GM19372 (cell line): ENCODE results near the gene SLC27A3.
A peak's percentile ranks its signal among the peaks of the same experiment; 100 is the strongest.

Experiments
- ATAC-seq: cut with Tn5 transposase; IDR thresholded peaks from one replicate; pipeline ENCODE4 v1.9.1; 2021; ENCODE audit warnings: mild to moderate bottlenecking, low read depth, moderate library complexity; ENCODE audit not compliant: unreplicated experiment

Gene SLC27A3

GRCh38 chr1:153796786-153797659 lies 21.8 kb downstream of the SLC27A3 start:
- no peak for ATAC-seq

DNA sequence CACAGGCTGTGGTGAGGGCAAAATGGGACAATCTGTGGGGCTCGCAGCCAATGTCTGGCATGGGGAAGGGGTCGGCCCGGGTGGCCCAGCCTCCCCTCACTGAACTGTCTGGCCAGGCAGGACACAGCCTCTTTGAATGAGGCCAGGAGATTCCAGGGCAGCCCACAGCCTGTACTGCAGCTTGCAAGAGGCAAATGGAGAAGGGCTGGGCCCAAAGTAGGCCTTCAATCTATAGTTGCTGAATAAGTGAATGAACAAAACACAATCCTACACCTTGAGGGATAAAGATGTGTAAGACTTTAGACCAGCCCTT lies 23.2 kb downstream of the SLC27A3 start:
- no peak for ATAC-seq

DNA sequence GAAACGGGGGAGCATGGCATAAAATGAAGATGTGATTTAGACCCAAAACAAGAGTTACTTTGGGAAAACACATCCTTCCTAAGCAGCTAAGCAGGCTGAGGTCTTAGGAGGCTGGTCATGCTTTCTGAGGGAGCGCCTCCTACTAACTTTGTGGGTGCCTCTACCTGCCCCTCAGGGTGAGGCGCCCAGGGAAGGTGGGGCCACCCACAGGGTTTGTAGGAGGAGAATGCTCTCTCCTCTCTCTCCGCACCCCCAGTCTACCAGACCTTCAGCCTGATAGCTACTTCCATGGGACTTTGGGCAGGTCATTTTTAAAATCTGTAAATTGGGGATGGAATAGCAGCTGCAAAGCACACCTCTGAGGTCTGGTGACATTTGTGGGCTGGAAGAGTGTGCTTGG lies 23.8 kb downstream of the SLC27A3 start:
- no peak for ATAC-seq

DNA sequence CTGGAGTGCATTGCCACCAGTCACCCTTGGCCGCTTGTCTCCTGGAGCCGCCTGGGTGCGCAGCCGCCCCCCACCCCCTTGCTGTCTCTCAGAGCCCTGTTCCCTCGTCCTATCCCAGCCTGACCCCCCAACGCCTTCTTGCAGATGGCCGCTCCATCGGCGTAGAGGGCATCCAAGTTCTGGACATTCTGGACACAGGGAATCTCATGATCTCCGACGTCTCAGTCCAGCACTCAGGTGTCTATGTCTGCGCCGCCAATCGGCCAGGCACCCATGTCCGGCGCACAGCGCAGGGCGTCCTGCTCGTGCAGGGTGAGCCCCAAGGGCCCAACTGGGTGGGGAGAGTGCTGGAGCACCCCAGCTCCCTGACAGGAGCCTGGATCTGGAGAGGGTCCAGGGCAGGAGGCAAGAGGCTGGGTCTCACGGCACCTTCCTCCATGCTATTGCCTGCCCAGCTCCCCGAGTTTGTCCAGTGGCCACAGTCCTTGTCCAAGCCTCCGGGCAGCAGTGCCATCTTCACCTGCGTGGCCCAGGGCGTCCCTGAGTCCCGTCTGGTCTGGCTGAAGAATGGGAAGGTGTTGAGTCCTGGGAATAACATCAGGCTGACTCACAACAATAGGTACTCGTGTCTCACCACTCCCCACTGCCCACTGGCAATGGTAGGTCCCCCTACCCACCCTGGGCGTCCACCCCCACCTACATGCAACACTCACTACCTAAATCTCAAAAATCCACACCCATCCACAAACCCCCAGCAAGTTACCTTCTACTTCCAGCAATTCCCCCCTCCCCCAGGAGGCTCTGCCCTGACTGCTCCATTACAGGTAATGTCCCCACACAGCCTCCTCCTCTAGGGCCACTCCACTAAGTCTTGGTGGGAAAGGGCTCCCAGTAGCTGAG lies 24.6 kb downstream of the SLC27A3 start:
- ATAC-seq, result no peak

DNA sequence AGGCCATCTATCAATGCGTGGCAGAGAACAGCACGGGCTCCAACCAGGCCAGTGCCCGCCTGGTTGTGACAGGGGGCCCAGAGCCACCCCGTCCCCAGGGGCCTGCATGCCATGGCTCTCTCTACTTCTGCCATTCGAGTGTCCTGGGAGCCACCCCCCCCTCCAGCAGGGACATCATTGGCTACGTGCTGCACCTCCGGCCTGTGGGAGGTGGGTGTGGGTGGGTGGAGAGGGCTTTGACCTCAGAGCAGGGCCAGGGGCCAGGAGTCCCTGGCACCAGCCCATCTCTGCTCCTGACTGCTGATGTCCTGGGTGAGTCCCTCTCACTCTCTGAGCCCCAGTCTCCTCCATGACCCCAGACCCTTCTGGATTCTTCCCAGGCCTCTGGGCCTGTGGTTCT lies 25.3 kb downstream of the SLC27A3 start:
- no peak for ATAC-seq

GRCh38 chr1:153801028-153801625 lies 25.9 kb downstream of the SLC27A3 start:
- ATAC-seq, result no peak

- ATAC-seq, result no peak
Measured at GRCh38 chr1:153801786-153802697, 26.8 kb downstream of the SLC27A3 start.

GRCh38 chr1:153803470-153804056 lies 28.4 kb downstream of the SLC27A3 start:
- ATAC-seq, result no peak

GRCh38 chr1:153804112-153804511 lies 28.9 kb downstream of the SLC27A3 start:
- no peak for ATAC-seq

GRCh38 chr1:153805042-153805745 lies 30.0 kb downstream of the SLC27A3 start:
- peak; percentile 90 for ATAC-seq

GRCh38 chr1:153805886-153806719 lies 30.9 kb downstream of the SLC27A3 start:
- ATAC-seq, result peak; percentile 21

DNA sequence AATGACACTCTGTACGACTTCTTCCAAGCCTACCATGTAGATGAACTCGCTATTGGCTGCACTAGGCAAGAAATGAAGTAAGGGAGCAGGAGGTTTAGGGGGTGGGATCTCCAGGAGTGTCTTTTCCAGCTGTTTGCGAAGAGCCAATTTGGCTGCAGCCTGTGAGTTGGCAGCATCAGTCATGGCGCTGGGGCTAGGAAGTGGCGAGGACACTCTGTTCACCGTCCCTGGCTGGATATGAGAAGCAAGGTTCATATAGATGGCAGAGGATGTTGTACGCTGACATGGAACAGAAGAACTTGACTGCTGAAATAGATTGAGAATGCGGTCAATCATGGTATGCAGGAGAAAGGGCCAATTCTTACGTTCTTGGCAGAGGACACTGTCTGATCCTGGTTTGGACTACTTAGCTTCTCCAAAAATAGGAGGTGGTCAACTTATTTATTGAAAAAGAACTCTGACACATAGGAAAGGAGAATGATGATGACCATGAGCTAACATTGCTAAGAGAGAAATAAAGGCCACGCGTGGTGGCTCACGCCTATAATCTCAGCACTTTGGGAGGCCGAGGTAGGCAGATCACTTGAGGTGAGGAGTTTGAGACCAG lies 41.2 kb downstream of the SLC27A3 start:
- no peak for ATAC-seq

- no peak for ATAC-seq
Measured at GRCh38 chr1:153818876-153819275, 43.7 kb downstream of the SLC27A3 start.

- no peak for ATAC-seq
Measured at GRCh38 chr1:153827168-153827964, 52.2 kb downstream of the SLC27A3 start.
